SW 1271 (cell line): ENCODE results near the gene ETHE1.

Source experiments
- DNase-seq, 2 experiments: peaks; one replicate each; lab custom pipeline; 2025; lab: John Stamatoyannopoulos, UW

ETHE1 gene

GRCh38 chr19:43526884-43527859 is at the start of gene ETHE1:
Gene ETHE1, minus strand, starts transcription at chr19:43527201. Its CDS starts 24 bp downstream, at chr19:43527177.
- DNase-seq: peak; percentile 15 to 59

GRCh38 chr19:43575955-43576878 is 49.2 kb upstream of the ETHE1 start:
- DNase-seq: no peak

DNA sequence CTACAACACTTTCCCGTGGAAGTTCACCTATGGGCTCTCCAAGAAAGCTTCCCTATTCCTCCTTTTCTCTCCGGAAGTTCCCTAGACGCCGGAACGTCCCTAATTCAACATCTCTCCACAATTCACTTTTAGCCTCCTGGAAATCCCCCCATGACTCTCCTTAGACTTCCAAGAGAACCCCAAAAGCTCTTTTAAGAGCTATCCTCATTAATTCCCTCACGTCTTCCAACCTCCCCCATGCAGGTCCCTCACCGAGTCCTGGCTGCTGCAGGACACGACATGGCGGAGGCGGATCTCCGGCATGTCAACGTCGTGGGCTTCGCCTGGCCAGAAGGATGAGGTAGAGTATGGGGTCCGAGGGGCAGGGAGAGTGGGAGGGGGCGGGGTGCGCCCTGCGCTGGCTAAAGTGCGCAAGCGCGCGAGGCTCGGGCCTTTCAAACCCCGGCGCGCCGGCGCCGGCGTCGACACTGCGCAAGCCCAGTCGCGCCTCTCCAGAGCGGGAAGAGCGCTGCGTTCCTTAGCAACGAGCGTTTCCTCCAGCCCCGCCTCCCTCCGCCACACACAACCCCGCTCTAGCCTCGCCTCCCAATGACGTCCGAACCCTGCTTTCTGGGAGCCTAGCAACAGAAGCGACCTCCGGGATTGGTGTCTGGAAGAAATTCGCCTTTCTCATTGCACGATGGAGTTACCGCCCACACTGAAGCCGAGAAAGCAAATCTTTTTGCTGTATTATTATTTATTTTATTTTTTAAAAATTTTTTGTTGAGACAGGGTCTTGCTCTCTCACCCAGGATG is 48.4 kb upstream of the ETHE1 start, which contains the start of the genes PINLYP and XRCC1:
Gene PINLYP, plus strand, starts transcription at position 646 of the 795 bp plus-strand sequence. CDS start 1,391 bp downstream, outside the sequence.
Gene XRCC1, minus strand, starts transcription at position 372 of the 795 bp plus-strand sequence. Its CDS starts 69 bp downstream, at position 303.
- peak; percentile 91 to 96 for DNase-seq

DNA sequence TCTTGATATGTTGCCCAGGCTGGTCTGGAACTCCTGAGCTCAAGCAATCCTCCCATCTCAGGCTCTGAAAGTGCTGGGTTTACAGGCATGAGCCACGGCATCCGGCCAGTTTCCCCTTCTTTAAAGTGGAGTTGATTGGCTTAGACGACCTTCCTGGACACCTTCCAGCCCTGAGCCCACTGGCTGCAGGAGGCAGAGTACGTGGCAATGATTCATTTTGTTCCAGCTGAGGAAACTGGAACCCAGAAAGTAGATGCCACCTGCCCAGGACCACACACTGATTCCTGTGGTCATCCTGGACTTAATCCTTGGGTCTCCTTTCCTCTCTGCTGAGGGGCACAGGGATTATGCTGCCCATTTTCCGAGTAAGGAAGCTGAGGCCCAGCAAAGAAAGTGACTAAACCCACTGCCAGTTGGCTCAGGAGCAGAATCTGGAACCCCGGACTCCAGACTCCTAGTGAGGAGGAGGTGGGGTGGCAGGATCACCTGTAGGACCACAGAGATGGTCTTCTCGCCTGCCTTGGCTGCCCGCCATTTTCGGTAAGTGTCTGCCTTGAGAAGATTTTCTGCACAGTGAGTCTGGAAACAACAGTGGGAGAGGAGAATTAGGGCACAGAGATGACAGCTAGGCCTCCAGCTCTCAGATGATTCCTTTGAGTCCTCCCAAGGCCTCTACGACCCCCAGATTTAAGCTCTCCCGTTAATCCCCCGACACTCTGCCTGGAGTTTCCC is 47.6 kb upstream of the ETHE1 start:
- DNase-seq: no peak

DNA sequence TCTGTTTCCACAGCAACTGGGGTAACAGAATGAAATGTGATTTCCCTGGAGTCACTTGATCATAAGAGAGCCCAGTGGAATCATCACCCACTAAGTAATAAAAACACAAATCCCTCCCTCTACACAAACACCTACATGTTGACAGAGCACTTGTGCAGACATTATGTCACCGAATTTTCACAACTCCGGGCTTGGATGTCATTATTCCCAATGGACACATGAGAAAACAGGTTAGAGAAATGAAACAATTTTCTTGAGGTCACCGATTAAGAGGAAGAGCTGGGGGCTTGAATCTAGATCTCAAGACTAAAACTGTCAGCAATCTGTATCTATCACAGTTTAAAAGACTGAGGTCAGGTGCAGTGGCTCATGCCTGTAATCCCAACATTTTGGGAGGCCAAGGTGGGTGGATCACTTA is 45.2 kb upstream of the ETHE1 start:
- DNase-seq: no peak

DNA sequence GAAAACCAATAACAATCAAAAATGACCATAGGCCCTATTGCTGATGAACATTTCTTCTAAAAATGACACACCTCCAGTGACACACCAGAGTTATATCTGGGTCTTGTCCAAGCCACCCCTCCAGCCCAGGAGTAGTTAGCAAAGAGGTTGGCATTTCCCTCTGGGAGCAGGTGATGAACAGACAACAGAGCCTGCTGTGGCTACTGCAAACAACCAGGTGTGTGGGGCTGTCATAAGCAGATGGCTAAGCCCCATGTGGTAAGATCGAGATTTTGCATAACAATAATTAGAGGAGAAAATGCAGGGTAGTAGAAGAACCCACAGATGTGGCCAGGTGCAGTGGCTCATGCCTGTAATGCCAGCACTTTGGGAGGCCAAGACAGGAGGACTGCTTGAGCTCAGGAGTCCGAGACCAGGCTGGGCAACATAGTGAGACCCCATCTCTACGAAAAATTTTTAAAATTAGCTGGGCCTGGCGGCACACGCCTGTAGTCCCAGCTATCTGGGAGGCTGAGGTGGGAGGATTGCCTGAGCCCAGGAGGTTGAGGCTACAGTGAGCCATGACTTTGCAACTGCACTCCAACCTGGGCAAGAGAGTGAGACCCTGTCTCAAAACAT is 43.3 kb upstream of the ETHE1 start:
- DNase-seq: no peak

DNA sequence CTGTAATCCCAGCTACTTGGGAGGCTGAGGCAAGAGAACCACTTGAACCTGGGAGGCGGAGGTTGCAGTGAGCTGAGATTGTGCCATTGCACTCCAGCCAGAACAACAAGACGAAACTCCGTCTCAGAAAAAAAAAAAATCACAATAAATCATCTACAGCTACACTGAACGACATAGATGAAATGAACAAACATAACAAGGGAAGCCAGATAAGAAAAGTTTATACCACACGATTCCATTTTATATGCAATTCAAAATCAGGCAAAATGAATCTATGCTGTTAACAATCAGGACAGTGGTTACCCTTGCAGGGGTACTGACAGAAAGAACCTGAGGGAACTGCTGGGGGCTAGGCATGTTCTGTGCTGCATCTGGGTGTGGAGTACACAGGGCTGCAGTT is 42.7 kb upstream of the ETHE1 start:
- no peak for DNase-seq

- no peak for DNase-seq
These were observed 37.8 kb upstream of the ETHE1 start for GRCh38 chr19:43564800-43565199.

- no peak for DNase-seq
These were observed 36.9 kb upstream of the ETHE1 start for GRCh38 chr19:43563816-43564457.

GRCh38 chr19:43562698-43563241 is 35.8 kb upstream of the ETHE1 start:
- DNase-seq: peak; percentile 74 to 91

GRCh38 chr19:43562226-43562697 is 35.3 kb upstream of the ETHE1 start:
- DNase-seq: no peak

- DNase-seq: no peak
These were observed 34.4 kb upstream of the ETHE1 start for GRCh38 chr19:43561139-43561970.

DNA sequence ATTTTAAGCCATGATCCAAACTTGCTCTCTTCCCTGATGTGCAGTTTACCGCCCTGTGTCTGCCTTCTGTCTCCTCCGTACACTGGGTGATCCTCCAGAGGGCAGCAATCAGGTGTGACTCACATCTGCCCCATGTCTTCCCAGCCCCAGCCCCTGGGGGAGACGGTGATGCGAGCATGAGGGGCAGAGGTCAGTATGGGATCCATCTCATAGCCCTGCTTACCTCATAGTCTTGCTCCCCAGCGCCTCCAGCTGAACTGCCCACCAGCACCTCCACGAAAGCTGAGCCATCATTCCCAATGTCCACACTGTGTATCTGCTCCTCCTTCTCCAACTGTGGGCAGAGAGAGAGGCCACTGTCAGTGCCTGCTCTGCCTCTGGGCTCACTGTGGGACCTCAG is 33.7 kb upstream of the ETHE1 start:
- no peak for DNase-seq

DNA sequence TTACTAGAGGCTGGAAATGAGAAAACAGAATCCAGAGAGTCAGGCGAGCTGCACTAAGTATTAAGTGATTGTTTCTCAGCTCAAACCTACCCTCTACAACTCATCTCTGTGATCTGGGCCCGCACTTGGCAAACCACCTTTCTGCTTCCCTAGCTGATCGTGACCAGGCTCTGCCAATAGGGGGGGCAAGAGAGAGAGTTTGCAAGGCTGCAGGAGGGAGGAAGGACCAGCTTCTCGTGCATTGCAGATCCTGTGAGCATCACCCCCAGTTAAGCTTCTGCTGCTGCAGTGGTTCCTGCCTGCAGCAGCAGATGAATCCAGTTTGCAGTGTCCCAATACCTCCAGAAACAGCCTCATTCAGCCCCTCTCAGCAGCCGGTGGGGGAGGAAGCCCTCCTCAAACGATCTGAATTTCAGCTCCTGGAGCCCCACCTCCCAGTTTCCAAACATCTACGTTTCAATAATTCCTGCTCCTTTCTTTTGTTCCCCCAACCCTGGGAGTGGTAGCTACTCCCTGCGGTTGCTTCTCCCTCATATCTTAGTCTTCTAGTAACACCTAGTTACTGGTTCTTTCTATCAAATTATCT is 28.3 kb upstream of the ETHE1 start:
- DNase-seq: peak in 1 of 2 experiments; percentile 54

DNA sequence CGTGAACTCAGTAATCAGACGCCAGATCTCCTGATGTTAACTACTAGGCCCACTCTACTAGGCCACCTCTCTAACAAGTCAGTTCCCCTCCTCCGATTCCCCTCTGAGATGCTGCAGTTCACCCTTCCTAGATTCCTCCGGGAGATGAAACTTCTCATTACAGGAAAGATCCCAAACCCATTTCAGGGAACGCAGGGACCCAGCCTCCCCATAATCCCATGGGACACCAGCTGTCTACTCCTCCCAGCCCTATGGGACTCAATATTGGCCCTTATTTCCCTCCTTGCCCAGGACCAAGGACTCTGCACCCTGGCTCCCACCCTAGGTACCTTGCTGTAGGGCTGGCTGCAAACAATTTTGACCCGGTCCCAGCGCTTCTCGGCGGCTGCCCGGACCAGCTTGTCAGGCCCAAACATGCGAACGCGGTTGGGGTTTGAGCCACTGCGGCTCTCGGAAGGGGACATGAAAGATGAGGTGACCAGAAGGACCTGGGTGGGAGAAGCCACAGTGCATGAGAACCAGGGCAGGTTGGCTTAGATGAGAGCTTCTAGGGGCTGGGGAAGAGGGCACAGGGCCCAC is 27.4 kb upstream of the ETHE1 start:
- no peak for DNase-seq

- DNase-seq: no peak
These were observed 26.7 kb upstream of the ETHE1 start for GRCh38 chr19:43553656-43554055.

DNA sequence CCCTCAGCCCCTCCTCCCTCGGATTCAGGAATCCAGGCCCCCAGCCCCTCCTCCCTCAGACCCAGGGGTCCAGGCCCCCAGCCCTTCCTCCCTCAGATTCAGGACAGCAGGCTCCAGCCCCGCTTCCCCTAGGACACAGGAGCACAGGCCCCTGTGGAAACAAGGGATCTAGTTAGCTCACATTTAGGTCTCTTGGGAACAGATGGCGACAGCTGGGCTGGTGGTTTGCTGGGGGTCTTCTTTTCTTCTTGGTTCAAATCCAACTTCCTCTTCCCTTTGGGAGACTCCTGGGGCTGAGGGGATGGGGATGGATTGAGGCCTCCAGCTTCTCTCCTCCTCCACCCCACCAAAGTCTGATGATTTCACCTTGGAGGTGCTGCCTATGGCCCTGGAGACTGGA is 25.6 kb upstream of the ETHE1 start:
- no peak for DNase-seq

DNA sequence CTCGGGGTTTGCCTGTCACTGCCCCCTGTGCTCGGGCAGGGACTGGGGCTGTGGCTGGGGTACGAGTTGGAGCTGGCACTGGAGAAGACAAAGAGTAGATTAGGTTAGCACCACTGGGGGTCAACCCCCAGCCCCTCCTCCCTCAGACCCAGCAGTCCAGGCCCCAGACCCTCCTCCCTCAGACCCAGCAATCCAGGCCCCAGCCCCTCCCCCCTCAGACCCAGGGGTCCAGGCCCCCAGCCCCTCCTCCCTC is 25.1 kb upstream of the ETHE1 start:
- no peak for DNase-seq
